GM21423 (cell line): ENCODE measurements around the gene TCP11L2.
"Not testable (repeated sequence)": the region's sequence is repeated elsewhere in the genome, so short reads cannot be mapped to it uniquely, and the experiment has no call there.

Source experiments
- ATAC-seq: cut with Tn5 transposase; IDR thresholded peaks from one replicate; pipeline ENCODE4 v1.9.1; 2021; ENCODE audit warnings: mild to moderate bottlenecking, moderate library complexity; ENCODE audit not compliant: unreplicated experiment

The TCP11L2 gene

DNA sequence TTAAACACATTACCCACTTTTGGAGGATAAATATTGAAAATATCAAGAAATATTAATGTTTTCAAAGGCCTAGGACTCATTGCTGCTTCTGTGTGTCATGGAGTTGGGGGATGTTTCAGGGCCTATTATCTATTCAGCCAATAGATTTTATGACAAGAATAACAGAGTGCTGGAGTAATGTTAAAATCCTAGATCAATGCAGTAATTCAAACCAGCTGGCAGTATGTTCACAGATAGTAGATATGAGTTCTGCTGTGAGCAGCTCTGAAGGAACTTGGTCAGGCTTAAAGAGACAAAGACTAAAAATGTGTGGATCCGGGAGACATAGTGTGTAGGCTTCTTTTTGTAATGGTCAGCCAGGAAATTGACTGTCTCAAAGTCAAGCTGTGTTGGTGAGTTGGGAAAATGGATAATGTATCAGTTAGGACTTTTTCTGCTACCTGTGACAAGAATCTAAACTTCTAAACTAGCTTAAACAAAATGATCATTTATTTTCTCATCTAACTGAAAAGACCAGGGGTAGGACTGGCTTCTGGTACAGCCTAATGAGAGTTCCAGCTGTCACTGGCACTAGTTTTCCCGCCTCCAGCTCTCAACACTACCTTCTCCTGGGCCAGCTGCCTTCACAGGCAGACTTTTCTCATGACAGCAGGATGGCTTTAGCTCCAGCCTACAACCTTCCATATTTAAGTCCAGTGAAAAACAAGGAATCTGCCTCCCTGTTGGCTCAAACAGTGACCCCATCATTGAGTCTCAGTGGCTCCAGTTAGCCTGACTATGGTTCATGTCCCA lies 38.7 kb downstream of the TCP11L2 start:
- no peak for ATAC-seq

DNA sequence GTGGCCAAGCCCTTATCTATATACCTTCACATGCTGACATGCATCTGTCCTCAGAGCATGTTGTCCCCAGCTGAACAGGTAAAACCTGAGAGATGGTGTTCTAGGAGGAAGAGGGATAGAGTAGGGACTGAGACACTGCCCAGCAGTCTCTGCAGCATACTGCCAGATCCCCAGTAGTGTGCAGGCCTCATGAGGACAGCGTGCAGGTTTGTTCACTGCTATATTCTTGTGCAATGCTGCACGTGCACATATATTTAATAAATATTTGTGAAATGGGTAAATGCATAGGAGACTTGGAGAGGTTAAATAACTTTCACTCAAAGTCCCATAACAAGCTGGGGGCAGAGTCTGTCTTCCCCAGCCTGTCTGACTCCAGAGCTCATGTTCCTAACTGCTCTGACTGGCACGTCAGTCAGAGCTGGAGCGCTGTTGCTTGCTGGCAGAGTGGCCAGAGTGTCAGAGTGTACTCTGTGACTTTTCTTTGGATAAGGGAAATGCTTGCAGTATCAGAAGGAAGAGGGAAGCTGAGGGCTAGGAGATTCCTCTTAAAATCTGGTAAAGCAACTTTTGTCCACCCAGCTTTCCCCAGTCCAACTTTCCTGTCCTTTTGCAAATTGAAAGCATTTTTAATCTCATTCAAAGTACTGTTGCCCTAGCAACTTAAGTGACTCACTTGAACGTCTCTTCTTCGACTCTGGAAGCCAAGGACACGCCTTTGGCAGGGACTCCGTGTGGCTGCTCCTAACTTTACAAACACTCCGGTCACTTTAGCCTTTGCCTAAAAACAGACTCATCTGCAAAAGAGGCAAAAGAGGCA lies 40.1 kb downstream of the TCP11L2 start:
- no peak for ATAC-seq

GRCh38 chr12:106343214-106343528 lies 40.6 kb downstream of the TCP11L2 start:
- ATAC-seq, result no peak

DNA sequence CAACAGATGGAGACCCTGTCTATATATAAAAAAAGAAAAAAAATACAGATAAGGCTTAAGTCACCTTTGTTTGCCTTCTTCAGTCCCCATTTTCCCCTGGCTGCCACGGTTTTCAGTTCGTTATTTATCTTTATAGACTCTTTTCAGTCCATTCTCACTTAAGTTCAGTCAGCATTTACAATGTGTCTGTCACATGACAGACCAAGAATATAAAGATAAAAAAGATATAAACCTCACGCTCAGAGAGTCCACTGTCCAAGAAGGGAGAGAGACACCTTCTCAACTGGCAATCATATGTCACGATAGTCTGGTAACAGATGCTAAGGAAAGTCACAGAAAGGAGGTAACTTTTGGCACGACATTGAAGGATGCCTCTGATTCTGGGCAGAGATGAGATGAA lies 41.6 kb downstream of the TCP11L2 start:
- ATAC-seq, result no peak

GRCh38 chr12:106345746-106346145 lies 43.2 kb downstream of the TCP11L2 start:
- no peak for ATAC-seq

DNA sequence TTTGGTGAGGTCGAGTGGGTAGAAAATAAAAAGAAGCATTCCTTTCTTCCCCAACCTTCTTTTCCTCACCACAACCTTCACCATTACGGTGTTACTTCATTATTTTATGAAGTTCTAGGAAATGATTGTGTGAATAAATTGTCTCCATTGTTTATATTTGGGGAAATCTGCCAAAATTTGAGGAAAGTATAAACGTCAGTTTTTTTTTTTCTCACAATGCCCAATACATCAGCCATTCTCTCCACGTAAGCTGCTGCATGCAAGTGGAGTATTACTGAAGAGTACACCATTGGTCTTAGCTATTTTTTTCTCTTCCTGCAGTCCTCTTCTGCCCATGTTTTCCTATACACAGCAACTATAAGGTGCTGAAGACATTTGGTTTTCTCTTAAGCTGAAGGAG lies 45.9 kb downstream of the TCP11L2 start:
- ATAC-seq, result no peak

- no peak for ATAC-seq
Observed at GRCh38 chr12:106353175-106353574, 50.6 kb downstream of the TCP11L2 start.

DNA sequence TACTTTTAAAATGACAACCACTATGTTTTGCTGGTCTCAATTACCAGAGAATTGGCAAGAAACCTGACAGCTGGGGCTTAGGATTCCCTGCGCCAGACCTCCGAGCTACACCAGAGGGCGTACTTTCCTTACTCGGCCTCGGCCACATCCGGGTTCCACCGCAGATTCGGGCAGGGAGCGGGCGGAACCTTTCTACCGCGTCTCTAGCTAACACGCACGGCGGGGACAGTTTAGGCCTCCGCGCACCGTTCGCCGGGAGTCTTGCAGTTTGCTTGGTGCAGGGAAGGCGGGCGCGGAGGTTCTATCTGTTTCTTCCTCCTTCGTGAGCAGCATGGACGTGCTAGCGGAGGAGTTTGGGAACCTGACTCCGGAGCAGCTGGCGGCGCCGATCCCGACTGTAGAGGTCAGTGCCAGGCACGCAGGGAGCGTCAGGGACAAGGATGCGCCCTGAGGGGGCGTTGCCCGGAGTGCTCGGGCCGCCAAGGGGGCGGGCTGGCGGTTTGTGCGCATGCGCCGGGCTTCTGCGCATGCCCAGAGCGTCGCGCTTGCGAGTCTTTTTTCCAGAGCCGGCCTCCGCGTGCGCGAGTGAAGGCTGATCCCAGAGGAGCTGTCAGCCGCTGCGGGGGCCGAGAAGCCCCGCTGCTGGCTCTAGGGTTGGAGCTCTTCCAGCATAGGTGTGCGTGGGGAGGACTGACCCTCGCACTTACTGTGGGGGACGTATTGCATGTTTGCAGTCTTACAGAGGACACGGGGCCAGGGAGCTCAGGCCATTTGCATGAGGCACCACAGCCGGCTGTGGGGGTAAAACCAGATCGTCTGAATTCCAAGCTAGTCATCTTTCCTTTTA lies 55.2 kb downstream of the TCP11L2 start, which contains the start of gene POLR3B:
Gene POLR3B (plus strand): TSS at position 200 of the 847 bp plus-strand sequence. CDS start 132 bp downstream, at position 332.
- ATAC-seq, result peak; percentile 91

- peak; percentile 17 for ATAC-seq
Observed at GRCh38 chr12:106358396-106359241, 56.1 kb downstream of the TCP11L2 start.

- no peak for ATAC-seq
Observed at GRCh38 chr12:106359646-106360399, 57.3 kb downstream of the TCP11L2 start.

DNA sequence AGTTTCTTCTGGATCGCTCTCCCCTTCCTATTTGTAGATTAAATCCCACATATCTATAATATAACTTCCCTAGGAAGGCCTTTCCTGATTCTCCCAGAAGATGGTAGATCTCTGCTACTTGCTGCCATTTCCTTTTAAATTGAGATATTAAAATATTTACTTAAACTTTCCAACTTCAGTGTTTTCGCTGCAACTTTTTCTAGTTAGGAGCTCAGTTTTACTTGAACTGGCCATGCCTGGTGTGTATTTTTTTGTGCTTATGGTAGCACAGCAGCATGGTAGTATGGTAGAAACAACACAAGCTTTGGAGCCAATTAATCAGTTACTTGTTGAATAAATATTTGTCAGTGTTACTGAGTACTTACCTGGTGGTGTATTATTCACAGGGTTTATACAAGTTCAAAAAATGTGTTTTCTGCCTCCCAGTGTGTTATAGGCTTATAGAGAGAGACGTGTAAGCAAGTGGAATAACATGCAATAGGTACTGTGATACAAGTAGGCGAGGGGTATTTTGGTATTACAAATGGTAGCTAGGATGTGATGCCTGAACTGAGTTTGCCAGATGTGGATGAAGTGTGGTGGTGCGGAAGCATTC lies 58.0 kb downstream of the TCP11L2 start:
- no peak for ATAC-seq

DNA sequence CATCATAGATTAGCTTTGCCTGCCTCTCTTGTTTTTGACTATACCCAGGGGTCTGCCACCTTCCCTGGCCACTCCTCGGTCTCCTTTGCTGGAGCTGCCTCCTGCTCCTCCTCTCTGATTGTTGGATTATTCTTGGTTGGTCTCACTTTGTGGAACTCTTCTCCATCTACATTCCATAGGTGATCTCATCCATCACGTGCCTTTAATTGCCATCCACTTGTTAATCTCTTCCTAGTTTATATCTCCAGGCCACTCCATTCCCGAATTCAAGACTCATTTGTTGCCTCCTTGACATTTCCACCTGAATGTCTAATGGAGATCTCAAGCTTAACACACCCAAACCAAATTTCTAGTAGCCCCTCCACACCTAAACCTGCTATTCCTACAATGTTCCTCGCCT lies 60.4 kb downstream of the TCP11L2 start:
- no peak for ATAC-seq

GRCh38 chr12:106364261-106364660 lies 61.7 kb downstream of the TCP11L2 start:
- ATAC-seq, result no peak

- no peak for ATAC-seq
Observed at GRCh38 chr12:106369624-106370346, 67.3 kb downstream of the TCP11L2 start.

DNA sequence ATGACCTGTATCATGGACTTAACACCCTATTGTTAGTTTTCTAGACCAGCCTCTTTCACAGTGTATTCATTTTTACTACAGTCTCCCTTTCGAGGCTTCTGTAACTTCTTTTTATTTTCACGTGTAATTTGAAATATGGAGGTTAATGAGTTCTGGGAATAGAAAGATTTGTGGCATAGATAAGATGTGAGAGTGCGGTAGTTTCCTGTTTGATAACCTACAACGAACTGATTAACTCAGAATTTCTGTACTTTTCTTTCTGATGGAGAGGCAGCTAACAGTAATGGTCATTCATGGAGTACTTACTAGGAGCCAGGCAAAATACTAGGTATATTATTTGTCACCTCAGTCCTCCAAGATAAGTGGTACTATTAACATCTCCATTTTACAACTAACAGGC lies 76.3 kb downstream of the TCP11L2 start:
- no peak for ATAC-seq

DNA sequence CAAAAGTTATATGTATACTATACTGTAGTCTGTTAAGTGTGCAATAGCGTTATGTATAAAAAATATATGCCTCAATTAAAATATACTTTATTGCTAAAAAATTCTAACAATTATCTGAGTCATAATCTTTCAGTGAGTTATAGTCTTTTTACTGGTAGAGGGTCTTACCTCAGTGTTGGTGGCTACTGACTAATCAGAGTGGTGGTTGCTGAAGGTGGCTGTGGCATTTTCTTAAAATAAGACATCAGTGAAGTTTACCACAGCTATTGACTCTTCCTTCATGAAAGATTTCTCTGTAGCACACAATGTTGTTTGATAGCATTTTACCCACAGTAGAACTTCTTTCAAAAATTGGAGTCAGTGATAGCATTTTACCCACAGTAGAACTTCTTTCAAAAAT lies 78.4 kb downstream of the TCP11L2 start:
- ATAC-seq, result no peak

DNA sequence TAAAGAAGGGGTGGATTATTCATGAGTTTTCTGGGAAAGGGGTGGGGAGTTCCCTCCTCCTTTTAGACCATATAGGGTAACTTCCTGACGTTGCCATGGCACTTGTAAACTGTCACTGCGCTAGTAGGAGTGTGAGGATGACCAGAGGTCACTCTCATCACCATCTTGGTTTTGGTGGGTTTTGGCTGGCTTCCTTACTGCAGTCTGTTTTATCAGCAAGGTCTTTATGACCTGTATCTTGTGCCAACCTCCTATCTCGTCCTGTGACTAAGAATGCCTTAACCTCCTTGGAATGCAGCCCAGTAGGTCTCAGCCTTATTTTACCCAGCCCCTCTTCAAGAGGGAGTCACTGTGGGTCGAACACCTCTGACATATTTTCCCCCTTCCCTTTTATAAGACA lies 79.3 kb downstream of the TCP11L2 start:
- not testable (repeated sequence) for ATAC-seq

GRCh38 chr12:106386813-106387535 lies 84.4 kb downstream of the TCP11L2 start:
- ATAC-seq, result no peak
